Measurements from ENCODE around the gene RNASE12. TPM values are rescaled to one million over a fixed set of nuclear protein-coding genes. Genes with fewer than 3 reads are reported as not detected.

The RNASE12 gene
- total RNA-seq, 1 donor from 2014 or later: not detected

Other genes with a start within 250 kb of the RNASE12 start
- gene PARP2, start 247.7 kb downstream of the RNASE12 start, total RNA-seq: 14.1 TPM
- 17.2 TPM for gene TEP1, start 177.9 kb downstream of the RNASE12 start, total RNA-seq
- 0.04 TPM for gene KLHL33, start 155.2 kb downstream of the RNASE12 start, total RNA-seq
- gene OSGEP, start 136.6 kb downstream of the RNASE12 start, total RNA-seq: 16.2 TPM
- gene APEX1, start 136.2 kb downstream of the RNASE12 start, total RNA-seq: 119 TPM
- gene PIP4P1, start 129.9 kb downstream of the RNASE12 start, total RNA-seq: 22.8 TPM
- gene PNP, start 122.0 kb downstream of the RNASE12 start, total RNA-seq: 76.4 TPM
- 0.52 TPM for gene RNASE10, start 85.8 kb downstream of the RNASE12 start, total RNA-seq
- not detected for gene RNASE9, start 30.3 kb downstream of the RNASE12 start, total RNA-seq
- gene RNASE11, start 3.4 kb downstream of the RNASE12 start, total RNA-seq: not detected
- gene OR6S1, start 50.3 kb upstream of the RNASE12 start, total RNA-seq: not detected
- gene RNASE4, start 93.2 kb upstream of the RNASE12 start, total RNA-seq: 1.7 TPM
- 2.3 TPM for gene ANG, start 97.4 kb upstream of the RNASE12 start, total RNA-seq
- not detected for gene EDDM3A, start 154.5 kb upstream of the RNASE12 start, total RNA-seq
- not detected for gene EDDM3B, start 177.0 kb upstream of the RNASE12 start, total RNA-seq
- gene RNASE6, start 189.9 kb upstream of the RNASE12 start, total RNA-seq: 0.40 TPM
- gene RNASE1, start 211.5 kb upstream of the RNASE12 start, total RNA-seq: 8.6 TPM